ENCODE measurements around the gene RAB22A. TPM values are rescaled to one million over a fixed set of nuclear protein-coding genes. Genes with fewer than 3 reads are reported as not detected.

Gene RAB22A
- total RNA-seq (6.0 and 7.7 TPM in 2 replicates), polyA plus RNA-seq (5.4 and 7.4 TPM in 2 replicates)

DNA sequence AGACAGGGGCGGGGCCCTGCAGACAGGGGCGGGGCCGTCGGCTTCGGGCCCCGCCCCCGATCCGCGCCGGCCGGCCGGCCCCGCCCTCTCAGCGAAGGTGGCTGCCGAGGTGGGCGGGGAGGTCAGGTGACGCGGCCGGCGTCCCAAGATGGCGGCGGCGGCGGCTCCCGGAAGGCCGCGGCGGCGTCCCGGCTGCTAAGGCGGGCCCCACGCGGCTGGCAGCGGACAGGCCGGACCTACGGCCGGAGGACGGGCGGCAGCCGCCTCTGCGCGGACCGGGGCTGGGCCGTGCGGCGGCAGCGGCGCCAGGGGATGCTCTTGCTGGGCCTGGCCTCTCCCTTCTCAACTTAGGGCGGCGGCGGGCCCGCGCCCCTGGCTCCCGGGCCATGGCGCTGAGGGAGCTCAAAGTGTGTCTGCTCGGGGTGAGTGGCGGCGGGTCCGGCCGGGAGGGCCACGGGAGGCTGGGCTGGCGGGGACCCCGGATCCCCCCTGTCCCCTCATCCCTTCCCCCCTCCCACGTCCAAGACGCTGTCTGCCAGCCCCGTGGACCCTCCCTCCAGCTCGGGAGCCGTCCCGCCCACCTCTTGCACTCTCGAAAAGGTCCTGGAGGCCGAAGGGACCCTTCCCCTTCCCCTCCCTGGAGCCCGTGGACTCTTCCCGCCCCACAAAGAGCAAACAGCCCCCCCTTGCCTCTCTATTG lies at the start of gene RAB22A:
Gene RAB22A, plus strand, starts transcription at position 125 of the 700 bp plus-strand sequence. Its CDS starts 262 bp downstream, at position 387.
- Histone ChIP-seq H3K9me3 (ENCODE audit: low read depth) (no peaks in the 10 kb centered on the region), H3K4me3 (peak within 1 kb of the TSS; percentile 99), H3K4me1 (ENCODE audit: low read depth) (peaks cover 10% of the 10 kb centered on the region), H3K27ac (peak within 1 kb of the TSS; percentile 92), H3K27me3 (no peaks in the 10 kb centered on the region), H3K36me3 (peaks cover 10% of the 10 kb centered on the region)
- no peak for TF ChIP-seq CTCF (IDR thresholded peaks at IDR 0.05; ENCODE audit: low read depth, low read length)
- DNase-seq (ENCODE audit: low read depth in 1 of 2, low spot score in 1 of 2) = peak; percentile 90 to 91

GRCh38 chr20:58260006-58260405 lies 49.5 kb upstream of the RAB22A start:
- no peak for TF ChIP-seq CTCF (IDR thresholded peaks at IDR 0.05; ENCODE audit: low read depth, low read length)
- Histone ChIP-seq H3K27me3 (no peaks in the 10 kb centered on the region), H3K36me3 (no peaks in the 10 kb centered on the region), H3K9me3 (ENCODE audit: low read depth) (no peaks in the 10 kb centered on the region), H3K27ac (no peak overlapping the region), H3K4me1 (ENCODE audit: low read depth) (no peaks in the 10 kb centered on the region), H3K4me3 (no peak overlapping the region)
- DNase-seq (ENCODE audit: low read depth in 1 of 2, low spot score in 1 of 2) = no peak

- Histone ChIP-seq H3K4me1 (ENCODE audit: low read depth) (no peaks in the 10 kb centered on the region), H3K27me3 (no peaks in the 10 kb centered on the region), H3K36me3 (no peaks in the 10 kb centered on the region), H3K4me3 (no peak overlapping the region), H3K9me3 (ENCODE audit: low read depth) (no peaks in the 10 kb centered on the region), H3K27ac (no peak overlapping the region)
- no peak for TF ChIP-seq CTCF (IDR thresholded peaks at IDR 0.05; ENCODE audit: low read depth, low read length)
- DNase-seq (ENCODE audit: low read depth in 1 of 2, low spot score in 1 of 2) = no peak
Measured at GRCh38 chr20:58261660-58262059, 47.9 kb upstream of the RAB22A start.

DNA sequence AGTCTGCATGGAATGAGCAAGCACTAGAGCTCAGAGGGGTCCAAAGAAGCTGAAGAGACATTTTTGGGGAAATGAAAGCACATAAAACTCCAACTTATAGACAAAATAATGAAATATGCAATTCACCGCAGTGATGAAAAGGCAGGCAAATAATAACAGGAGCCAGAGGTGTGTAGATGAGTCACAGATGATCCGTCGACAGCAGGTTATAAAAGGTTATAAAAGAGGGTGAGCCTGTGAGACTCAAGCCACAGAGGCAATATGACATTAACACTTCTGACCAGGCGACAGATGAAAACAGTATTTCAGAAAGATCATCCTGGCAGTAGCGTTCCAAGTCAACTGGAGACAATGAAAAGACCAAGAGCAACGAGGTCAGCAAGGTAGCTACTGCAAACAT lies 45.2 kb upstream of the RAB22A start:
- H3K4me3 ChIP-seq = no peak overlapping the region
- H3K36me3 ChIP-seq = no peaks in the 10 kb centered on the region
- no peaks in the 10 kb centered on the region for H3K4me1 ChIP-seq (ENCODE audit: low read depth)

DNA sequence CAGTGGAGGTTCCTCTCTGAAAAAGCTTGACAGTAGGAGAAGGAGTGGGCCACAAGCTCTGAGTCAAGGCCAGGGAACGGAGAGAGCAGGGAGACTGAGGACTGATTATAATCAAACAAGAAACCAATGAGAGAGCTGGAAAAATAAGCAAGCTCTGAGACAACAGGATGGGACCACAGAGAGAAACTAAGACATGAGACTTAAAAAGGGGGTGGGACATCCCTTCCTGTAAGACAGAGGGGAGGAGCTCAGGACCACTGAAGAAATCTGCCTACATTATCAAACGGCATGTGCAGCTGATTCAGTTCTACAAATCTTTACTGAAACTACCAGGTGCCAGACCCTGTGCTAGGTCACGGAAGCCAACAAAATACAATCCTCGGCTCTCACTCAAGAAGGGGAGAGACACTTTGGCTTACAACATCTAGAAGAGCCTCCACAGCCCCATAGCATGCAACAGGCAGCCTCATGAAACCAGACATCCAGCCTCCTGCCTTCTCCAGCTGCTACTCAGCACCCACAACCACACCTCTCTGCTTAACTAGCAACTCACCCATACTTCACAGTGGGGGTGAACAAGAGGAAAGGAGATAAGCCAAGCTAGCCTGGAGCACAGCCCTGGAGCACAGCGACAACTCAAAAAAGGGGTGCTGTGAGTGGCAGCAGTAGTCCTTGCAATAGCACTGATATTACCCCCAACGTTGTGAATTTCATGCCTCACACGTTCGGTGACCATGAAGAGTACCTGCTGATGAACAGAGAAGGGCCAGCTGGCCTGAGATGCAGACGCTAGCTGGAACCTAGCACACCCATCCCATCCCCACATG lies 41.9 kb upstream of the RAB22A start:
- Histone ChIP-seq H3K36me3 (no peaks in the 10 kb centered on the region), H3K27ac (no peak overlapping the region), H3K4me1 (ENCODE audit: low read depth) (no peaks in the 10 kb centered on the region), H3K9me3 (ENCODE audit: low read depth) (no peaks in the 10 kb centered on the region), H3K27me3 (no peaks in the 10 kb centered on the region), H3K4me3 (no peak overlapping the region)
- DNase-seq (ENCODE audit: low read depth in 1 of 2, low spot score in 1 of 2) = no peak
- no peak for TF ChIP-seq CTCF (IDR thresholded peaks at IDR 0.05; ENCODE audit: low read depth, low read length)

More for the DNA sequence above, 45.2 kb upstream of the RAB22A start:
- DNase-seq (ENCODE audit: low read depth in 1 of 2, low spot score in 1 of 2) = no peak
- H3K27me3 ChIP-seq = no peaks in the 10 kb centered on the region
- no peaks in the 10 kb centered on the region for H3K9me3 ChIP-seq (ENCODE audit: low read depth)
- no peak for TF ChIP-seq CTCF (IDR thresholded peaks at IDR 0.05; ENCODE audit: low read depth, low read length)
- no peak overlapping the region for H3K27ac ChIP-seq
